HG03135 (cell line): Measurements from ENCODE around the gene BCO1.
A peak's percentile ranks its signal among the peaks of the same experiment; 100 is the strongest.

Experiments
- ATAC-seq: cut with Tn5 transposase; IDR thresholded peaks from one replicate; pipeline ENCODE4 v1.9.1; 2021; ENCODE audit warnings: mild to moderate bottlenecking, moderate library complexity; ENCODE audit not compliant: unreplicated experiment

The BCO1 gene

GRCh38 chr16:81315271-81316175 is 77.0 kb downstream of the BCO1 start:
- peak; percentile 50 for ATAC-seq

GRCh38 chr16:81316176-81316496 is 77.6 kb downstream of the BCO1 start:
- ATAC-seq = no peak

- no peak for ATAC-seq
Measured at GRCh38 chr16:81318711-81319110, 80.2 kb downstream of the BCO1 start.

GRCh38 chr16:81319221-81319912 is 80.9 kb downstream of the BCO1 start:
- ATAC-seq = no peak

- no peak for ATAC-seq
Measured at GRCh38 chr16:81321039-81321438, 82.5 kb downstream of the BCO1 start.

GRCh38 chr16:81321536-81321935 is 83.0 kb downstream of the BCO1 start:
- ATAC-seq = no peak

GRCh38 chr16:81324808-81325207 is 86.3 kb downstream of the BCO1 start:
- ATAC-seq = no peak

- no peak for ATAC-seq
Measured at GRCh38 chr16:81327011-81327410, 88.5 kb downstream of the BCO1 start.

- no peak for ATAC-seq
Measured at GRCh38 chr16:81327447-81328196, 89.1 kb downstream of the BCO1 start.

GRCh38 chr16:81329947-81330346 is 91.5 kb downstream of the BCO1 start:
- ATAC-seq = no peak

GRCh38 chr16:81333356-81333755 is 94.9 kb downstream of the BCO1 start:
- ATAC-seq = no peak

GRCh38 chr16:81335669-81336068 is 97.2 kb downstream of the BCO1 start:
- no peak for ATAC-seq

GRCh38 chr16:81337097-81337496 is 98.6 kb downstream of the BCO1 start:
- ATAC-seq = no peak
